K562 (cell line): Measurements from ENCODE around the gene TIPIN. TPM values are rescaled to one million over a fixed set of nuclear protein-coding genes. Genes with fewer than 3 reads are reported as not detected.

Source experiments
- ATF7 ChIP-seq: fragments of 450-650 bp; IDR thresholded peaks from 2 replicates; pipeline ENCODE4 v1.7.1; 2014; ENCODE audit warnings: mild to moderate bottlenecking, moderate library complexity
- BRCA1 ChIP-seq, 2 experiments: fragments of 450-650 bp in 1 of 2; sonication (generic) in 1 of 2; formaldehyde crosslinking in 1 of 2; IDR thresholded peaks; 2 replicates each; pipeline versions ENCODE4 v1.5.0 to v1.6.1; 2017 to 2020; ENCODE audit warnings: mild to moderate bottlenecking in 1 of 2, missing genetic modification reagents in 1 of 2
- FOXA3 ChIP-seq, 2 experiments: fragments of 450-650 bp in 1 of 2; sonication (generic) in 1 of 2; formaldehyde crosslinking; IDR thresholded peaks in 1 of 2; conservative IDR thresholded peaks in 1 of 2; 2 replicates each; pipeline versions ENCODE4 v1.4.0 to v1.8.0; 2020 to 2022; ENCODE audit warnings: mild to moderate bottlenecking in 2 of 2, missing genetic modification reagents in 1 of 2
- GATAD2B ChIP-seq: fragments of 450-650 bp; IDR thresholded peaks from 2 replicates; pipeline ENCODE4 v1.6.1; 2017; ENCODE audit warnings: mild to moderate bottlenecking, borderline replicate concordance
- HDAC8 ChIP-seq: fragments of 450-650 bp; IDR thresholded peaks from 2 replicates; pipeline ENCODE4 v1.6.1; 2016; ENCODE audit warnings: mild to moderate bottlenecking, missing genetic modification characterization, moderate library complexity, missing compliant biosample characterization
- HNRNPLL ChIP-seq: fragments of 200-400 bp; formaldehyde crosslinking; IDR thresholded peaks from 2 replicates; pipeline ENCODE4 v1.6.1; 2017; ENCODE audit warnings: low read length, low read depth, mild to moderate bottlenecking; ENCODE audit not compliant: poor library complexity, severe bottlenecking
- POLR2B ChIP-seq: fragments of 450-650 bp; IDR thresholded peaks from 2 replicates; pipeline ENCODE4 v1.6.1; 2018; ENCODE audit warnings: low read depth; ENCODE audit not compliant: partially characterized antibody
- ZNF324 ChIP-seq: fragments of 250-450 bp; sonication (Bioruptor Pico); IDR thresholded peaks from 2 replicates; pipeline ENCODE4 v1.4.0; 2020; ENCODE audit warnings: mild to moderate bottlenecking
- ZNF696 ChIP-seq: fragments of 250-450 bp; sonication (Bioruptor Pico); conservative IDR thresholded peaks from 2 replicates; pipeline ENCODE4 v1.4.0; 2020; ENCODE audit warnings: mild to moderate bottlenecking, moderate library complexity
- polyA plus RNA-seq, 8 experiments: library from polyadenylated mRNA; depleted of rRNA in 4 of 8; stranded (reverse) in 5 of 8; unstranded in 3 of 8; fragments of >200 nt; fragmentation: Nextera tagmentation in 2 of 8; fragmentation: Illumina TruSeq in 1 of 8; extraction: Ambion mirVana in 2 of 8; extraction: Trizol in 1 of 8; gene quantifications; 2 replicates each; pipeline versions ENCODE4 v1.2.1 to v1.2.3, GENCODE V29; 2011 to 2014; ENCODE audit warnings: inconsistent platforms in 1 of 8, missing spikeins in 1 of 8
- total RNA-seq, 7 experiments: library from RNA; depleted of rRNA in 6 of 7; stranded (reverse); fragments of >200 nt in 6 of 7; fragmentation: Illumina TruSeq in 2 of 7; extraction: Trizol in 2 of 7; gene quantifications; 2 replicates each; pipeline versions ENCODE4 v1.2.1 to v1.2.3, GENCODE V29; 2011 to 2021; ENCODE audit warnings: low replicate concordance in 1 of 7
- TF ChIP-seq, protein P1 (sequence below), 2 experiments: fragments of 150-350 bp in 1 of 2; IDR thresholded peaks; 2 replicates each; pipeline ENCODE4 v1.6.1; 2012 to 2016; ENCODE audit warnings: low read depth in 2 of 2, low read length in 2 of 2, mild to moderate bottlenecking in 1 of 2, moderate library complexity in 1 of 2
- TF ChIP-seq, protein P2 (sequence below): fragments of 250-450 bp; sonication (Bioruptor Pico); IDR thresholded peaks from 2 replicates; pipeline ENCODE4 v1.5.1; 2021; ENCODE audit warnings: mild to moderate bottlenecking
- TF ChIP-seq, protein P3 (sequence below): fragments of 250-450 bp; sonication (Bioruptor Pico); IDR thresholded peaks from 2 replicates; pipeline ENCODE4 v1.5.0; 2022; ENCODE audit warnings: mild to moderate bottlenecking
- TF ChIP-seq, protein P4 (sequence below), 2 experiments: fragments of 200-800 bp in 1 of 2; sonication (Bioruptor generic) in 1 of 2; sonication (generic) in 1 of 2; formaldehyde crosslinking in 1 of 2; IDR thresholded peaks in 1 of 2; conservative IDR thresholded peaks in 1 of 2; 2 replicates each; pipeline versions ENCODE4 v1.5.0 to v1.6.1; 2016 to 2020; ENCODE audit warnings: missing compliant biosample characterization in 1 of 2, missing genetic modification characterization in 1 of 2, missing genetic modification reagents in 1 of 2
- TF ChIP-seq, protein P5 (sequence below): fragments of 250-450 bp; sonication (Bioruptor Pico); IDR thresholded peaks from 2 replicates; pipeline ENCODE4 v1.4.0; 2020
- TF ChIP-seq, protein P6 (sequence below): fragments of 450-650 bp; formaldehyde crosslinking; IDR thresholded peaks from 2 replicates; pipeline ENCODE4 v1.4.0; 2020; ENCODE audit warnings: mild to moderate bottlenecking, mixed read lengths

TIPIN gene
- total and polyA plus RNA-seq, 9 of the 15 experiments (the other 6 are each of a cell fraction or from before 2014, with no cell fraction given): 22.9 to 61.4 (median 42.0) TPM

DNA sequence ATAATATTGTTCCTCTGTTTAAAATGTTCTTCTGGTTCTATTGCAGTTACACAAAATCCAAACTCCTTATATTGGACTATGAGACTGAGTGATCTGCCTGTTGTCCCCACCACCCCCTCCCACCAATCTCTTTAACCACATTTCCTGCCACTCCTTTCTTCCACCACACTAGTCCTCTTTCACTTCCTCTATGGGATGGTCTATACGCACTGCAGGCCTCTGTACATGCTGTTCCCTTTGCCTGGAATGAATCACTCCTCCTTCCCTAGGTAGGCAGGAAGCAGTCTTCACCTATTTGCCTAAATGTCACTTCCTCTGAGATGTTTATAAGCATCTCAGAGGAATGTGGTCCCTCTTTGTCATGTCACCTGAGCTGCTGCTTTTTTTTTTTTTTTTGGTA lies 34.2 kb upstream of the TIPIN start (continued):
- TF ChIP-seq, protein P1, sequence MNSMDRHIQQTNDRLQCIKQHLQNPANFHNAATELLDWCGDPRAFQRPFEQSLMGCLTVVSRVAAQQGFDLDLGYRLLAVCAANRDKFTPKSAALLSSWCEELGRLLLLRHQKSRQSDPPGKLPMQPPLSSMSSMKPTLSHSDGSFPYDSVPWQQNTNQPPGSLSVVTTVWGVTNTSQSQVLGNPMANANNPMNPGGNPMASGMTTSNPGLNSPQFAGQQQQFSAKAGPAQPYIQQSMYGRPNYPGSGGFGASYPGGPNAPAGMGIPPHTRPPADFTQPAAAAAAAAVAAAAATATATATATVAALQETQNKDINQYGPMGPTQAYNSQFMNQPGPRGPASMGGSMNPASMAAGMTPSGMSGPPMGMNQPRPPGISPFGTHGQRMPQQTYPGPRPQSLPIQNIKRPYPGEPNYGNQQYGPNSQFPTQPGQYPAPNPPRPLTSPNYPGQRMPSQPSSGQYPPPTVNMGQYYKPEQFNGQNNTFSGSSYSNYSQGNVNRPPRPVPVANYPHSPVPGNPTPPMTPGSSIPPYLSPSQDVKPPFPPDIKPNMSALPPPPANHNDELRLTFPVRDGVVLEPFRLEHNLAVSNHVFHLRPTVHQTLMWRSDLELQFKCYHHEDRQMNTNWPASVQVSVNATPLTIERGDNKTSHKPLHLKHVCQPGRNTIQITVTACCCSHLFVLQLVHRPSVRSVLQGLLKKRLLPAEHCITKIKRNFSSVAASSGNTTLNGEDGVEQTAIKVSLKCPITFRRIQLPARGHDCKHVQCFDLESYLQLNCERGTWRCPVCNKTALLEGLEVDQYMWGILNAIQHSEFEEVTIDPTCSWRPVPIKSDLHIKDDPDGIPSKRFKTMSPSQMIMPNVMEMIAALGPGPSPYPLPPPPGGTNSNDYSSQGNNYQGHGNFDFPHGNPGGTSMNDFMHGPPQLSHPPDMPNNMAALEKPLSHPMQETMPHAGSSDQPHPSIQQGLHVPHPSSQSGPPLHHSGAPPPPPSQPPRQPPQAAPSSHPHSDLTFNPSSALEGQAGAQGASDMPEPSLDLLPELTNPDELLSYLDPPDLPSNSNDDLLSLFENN (IDR thresholded peaks at IDR 0.05; ENCODE audit: low read depth in 2 of 2, low read length in 2 of 2): no peak
- TF ChIP-seq, protein P2, sequence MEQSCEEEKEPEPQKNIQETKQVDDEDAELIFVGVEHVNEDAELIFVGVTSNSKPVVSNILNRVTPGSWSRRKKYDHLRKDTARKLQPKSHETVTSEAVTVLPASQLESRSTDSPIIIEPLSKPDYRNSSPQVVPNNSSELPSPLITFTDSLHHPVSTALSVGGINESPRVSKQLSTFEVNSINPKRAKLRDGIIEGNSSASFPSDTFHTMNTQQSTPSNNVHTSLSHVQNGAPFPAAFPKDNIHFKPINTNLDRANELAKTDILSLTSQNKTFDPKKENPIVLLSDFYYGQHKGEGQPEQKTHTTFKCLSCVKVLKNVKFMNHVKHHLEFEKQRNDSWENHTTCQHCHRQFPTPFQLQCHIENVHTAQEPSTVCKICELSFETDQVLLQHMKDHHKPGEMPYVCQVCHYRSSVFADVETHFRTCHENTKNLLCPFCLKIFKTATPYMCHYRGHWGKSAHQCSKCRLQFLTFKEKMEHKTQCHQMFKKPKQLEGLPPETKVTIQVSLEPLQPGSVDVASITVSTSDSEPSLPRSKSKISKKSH (CRISPR knock-in tag): no peak
- TF ChIP-seq HNRNPLL: no peak
- TF ChIP-seq BRCA1 (IDR thresholded peaks at IDR 0.05): no peak
- no peak for TF ChIP-seq BRCA1 (CRISPR knock-in tag; IDR thresholded peaks at IDR 0.05)
- TF ChIP-seq GATAD2B: no peak
- TF ChIP-seq, protein P3, sequence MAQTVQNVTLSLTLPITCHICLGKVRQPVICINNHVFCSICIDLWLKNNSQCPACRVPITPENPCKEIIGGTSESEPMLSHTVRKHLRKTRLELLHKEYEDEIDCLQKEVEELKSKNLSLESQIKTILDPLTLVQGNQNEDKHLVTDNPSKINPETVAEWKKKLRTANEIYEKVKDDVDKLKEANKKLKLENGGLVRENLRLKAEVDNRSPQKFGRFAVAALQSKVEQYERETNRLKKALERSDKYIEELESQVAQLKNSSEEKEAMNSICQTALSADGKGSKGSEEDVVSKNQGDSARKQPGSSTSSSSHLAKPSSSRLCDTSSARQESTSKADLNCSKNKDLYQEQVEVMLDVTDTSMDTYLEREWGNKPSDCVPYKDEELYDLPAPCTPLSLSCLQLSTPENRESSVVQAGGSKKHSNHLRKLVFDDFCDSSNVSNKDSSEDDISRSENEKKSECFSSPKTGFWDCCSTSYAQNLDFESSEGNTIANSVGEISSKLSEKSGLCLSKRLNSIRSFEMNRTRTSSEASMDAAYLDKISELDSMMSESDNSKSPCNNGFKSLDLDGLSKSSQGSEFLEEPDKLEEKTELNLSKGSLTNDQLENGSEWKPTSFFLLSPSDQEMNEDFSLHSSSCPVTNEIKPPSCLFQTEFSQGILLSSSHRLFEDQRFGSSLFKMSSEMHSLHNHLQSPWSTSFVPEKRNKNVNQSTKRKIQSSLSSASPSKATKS (CRISPR knock-in tag): no peak
- TF ChIP-seq POLR2B: no peak
- TF ChIP-seq ZNF696: no peak
- TF ChIP-seq, protein P4, sequence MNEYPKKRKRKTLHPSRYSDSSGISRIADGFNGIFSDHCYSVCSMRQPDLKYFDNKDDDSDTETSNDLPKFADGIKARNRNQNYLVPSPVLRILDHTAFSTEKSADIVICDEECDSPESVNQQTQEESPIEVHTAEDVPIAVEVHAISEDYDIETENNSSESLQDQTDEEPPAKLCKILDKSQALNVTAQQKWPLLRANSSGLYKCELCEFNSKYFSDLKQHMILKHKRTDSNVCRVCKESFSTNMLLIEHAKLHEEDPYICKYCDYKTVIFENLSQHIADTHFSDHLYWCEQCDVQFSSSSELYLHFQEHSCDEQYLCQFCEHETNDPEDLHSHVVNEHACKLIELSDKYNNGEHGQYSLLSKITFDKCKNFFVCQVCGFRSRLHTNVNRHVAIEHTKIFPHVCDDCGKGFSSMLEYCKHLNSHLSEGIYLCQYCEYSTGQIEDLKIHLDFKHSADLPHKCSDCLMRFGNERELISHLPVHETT (CRISPR knock-in tag; conservative IDR thresholded peaks at IDR 0.05 in 1 of 2, IDR thresholded peaks at IDR 0.05 in 1 of 2): no peak
- TF ChIP-seq ZNF324 (CRISPR knock-in tag): no peak
- TF ChIP-seq ATF7: no peak
- TF ChIP-seq, protein P5, sequence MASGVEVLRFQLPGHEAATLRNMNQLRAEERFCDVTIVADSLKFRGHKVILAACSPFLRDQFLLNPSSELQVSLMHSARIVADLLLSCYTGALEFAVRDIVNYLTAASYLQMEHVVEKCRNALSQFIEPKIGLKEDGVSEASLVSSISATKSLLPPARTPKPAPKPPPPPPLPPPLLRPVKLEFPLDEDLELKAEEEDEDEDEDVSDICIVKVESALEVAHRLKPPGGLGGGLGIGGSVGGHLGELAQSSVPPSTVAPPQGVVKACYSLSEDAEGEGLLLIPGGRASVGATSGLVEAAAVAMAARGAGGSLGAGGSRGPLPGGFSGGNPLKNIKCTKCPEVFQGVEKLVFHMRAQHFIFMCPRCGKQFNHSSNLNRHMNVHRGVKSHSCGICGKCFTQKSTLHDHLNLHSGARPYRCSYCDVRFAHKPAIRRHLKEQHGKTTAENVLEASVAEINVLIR (CRISPR knock-in tag): no peak
- TF ChIP-seq HDAC8 (tag): no peak
- TF ChIP-seq, protein P6, sequence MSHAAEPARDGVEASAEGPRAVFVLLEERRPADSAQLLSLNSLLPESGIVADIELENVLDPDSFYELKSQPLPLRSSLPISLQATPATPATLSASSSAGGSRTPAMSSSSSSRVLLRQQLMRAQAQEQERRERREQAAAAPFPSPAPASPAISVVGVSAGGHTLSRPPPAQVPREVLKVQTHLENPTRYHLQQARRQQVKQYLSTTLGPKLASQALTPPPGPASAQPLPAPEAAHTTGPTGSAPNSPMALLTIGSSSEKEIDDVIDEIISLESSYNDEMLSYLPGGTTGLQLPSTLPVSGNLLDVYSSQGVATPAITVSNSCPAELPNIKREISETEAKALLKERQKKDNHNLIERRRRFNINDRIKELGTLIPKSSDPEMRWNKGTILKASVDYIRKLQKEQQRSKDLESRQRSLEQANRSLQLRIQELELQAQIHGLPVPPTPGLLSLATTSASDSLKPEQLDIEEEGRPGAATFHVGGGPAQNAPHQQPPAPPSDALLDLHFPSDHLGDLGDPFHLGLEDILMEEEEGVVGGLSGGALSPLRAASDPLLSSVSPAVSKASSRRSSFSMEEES (CRISPR knock-in tag): no peak
- TF ChIP-seq FOXA3 (CRISPR knock-in tag; conservative IDR thresholded peaks at IDR 0.05 in 1 of 2, IDR thresholded peaks at IDR 0.05 in 1 of 2): no peak
